BJ (cell line): ENCODE measurements around the gene TMSB10. TPM values are rescaled to one million over a fixed set of nuclear protein-coding genes. Genes with fewer than 3 reads are reported as not detected.

ENCODE experiments used
- CTCF ChIA-PET: fragments of 350-600 bp; formaldehyde crosslinking; extraction: SDS; loops from one replicate; lab custom pipeline; 2021; ENCODE audit warnings: antibody characterized with exemption, inconsistent platforms; lab: Yijun Ruan, JAX
- POLR2A ChIA-PET: fragments of 300-600 bp; sonication (Branson Sonifier 250); formaldehyde crosslinking; extraction: SDS; loops from one replicate; lab custom pipeline; 2021; ENCODE audit warnings: antibody characterized with exemption; lab: Charles Lee
- DNase-seq: peaks from one replicate; pipeline ENCODE4 v3.0.0-alpha.2; 2011; ENCODE audit warnings: low read depth
- H3K27me3 ChIP-seq: 2 replicates; pipeline ENCODE4 v1.6.0; 2011; ENCODE audit warnings: low read length; ENCODE audit not compliant: control insufficient read depth, insufficient read depth
- H3K36me3 ChIP-seq: 2 replicates; pipeline ENCODE4 v1.5.1; 2011; ENCODE audit warnings: low read length; ENCODE audit not compliant: control insufficient read depth, insufficient read depth
- H3K4me3 ChIP-seq: 2 replicates; pipeline ENCODE4 v1.5.1; 2011; ENCODE audit warnings: low read depth, mild to moderate bottlenecking, control low read depth, low read length
- CTCF ChIP-seq: IDR thresholded peaks from 2 replicates; pipeline ENCODE4 v1.5.1; 2011; ENCODE audit warnings: low read depth, mild to moderate bottlenecking, control low read depth, inconsistent platforms, low read length, moderate library complexity; ENCODE audit not compliant: insufficient read depth
- polyA plus RNA-seq: library from polyadenylated mRNA; depleted of rRNA; stranded (reverse); fragments of >200 nt; gene quantifications from 2 replicates; pipeline ENCODE4 v1.2.3, GENCODE V29; 2011

The TMSB10 gene
- polyA plus RNA-seq, 1 experiment: 3,073 TPM

- DNase-seq: peak; percentile 90
- POLR2A ChIA-PET: interaction anchor here (0.6 to 1.5 kb wide), 2 partner anchors 13 to 773 kb away, joined by 4 to 6 read pairs; no protein-coding TSS in a partner anchor
- H3K27me3 ChIP-seq: no peaks in the 10 kb centered on the region
- CTCF ChIA-PET: interaction anchor here (1.0 to 1.8 kb wide), 5 partner anchors 10 to 427 kb away, joined by 3 to 9 read pairs (median 4); no protein-coding TSS in a partner anchor
- TF ChIP-seq CTCF: no peak
- H3K4me3 ChIP-seq: peak overlapping the region; percentile 2
- H3K36me3 ChIP-seq: no peaks in the 10 kb centered on the region
These were observed 14.6 kb downstream of the TMSB10 start for GRCh38 chr2:84919885-84920580.

- Histone ChIP-seq H3K27me3 (no peaks in the 10 kb centered on the region), H3K4me3 (no peak overlapping the region), H3K36me3 (no peaks in the 10 kb centered on the region)
- DNase-seq: no peak
- CTCF ChIA-PET: interaction anchor here (0.6 kb wide), 1 partner anchor 79 kb away, joined by 3 read pairs; no protein-coding TSS in a partner anchor
- TF ChIP-seq CTCF: no peak
- POLR2A ChIA-PET: no interaction called here
These were observed 17.6 kb downstream of the TMSB10 start for GRCh38 chr2:84923009-84923408.

- Histone ChIP-seq H3K36me3 (no peaks in the 10 kb centered on the region), H3K27me3 (no peaks in the 10 kb centered on the region), H3K4me3 (no peak overlapping the region)
- POLR2A ChIA-PET: no interaction called here
- TF ChIP-seq CTCF: no peak
- DNase-seq: no peak
- CTCF ChIA-PET: interaction anchor here (0.8 to 3.2 kb wide), 17 partner anchors 17 to 435 kb away, joined by 3 to 106 read pairs (median 9); no protein-coding TSS in a partner anchor
These were observed 19.0 kb downstream of the TMSB10 start for GRCh38 chr2:84924173-84925106.

- H3K4me3 ChIP-seq: no peak overlapping the region
- no peak for TF ChIP-seq CTCF
- no peaks in the 10 kb centered on the region for H3K36me3 ChIP-seq
- ChIA-PET CTCF (interaction anchor here (0.6 to 3.2 kb wide), 46 partner anchors 8 to 445 kb away, joined by 3 to 106 read pairs (median 5); partner anchors contain the start of gene TRABD2A), POLR2A (no interaction called here)
- no peaks in the 10 kb centered on the region for H3K27me3 ChIP-seq
- DNase-seq: no peak
These were observed 19.9 kb downstream of the TMSB10 start for GRCh38 chr2:84925336-84925723.
